Measurements from ENCODE around the gene DBT. TPM values are rescaled to one million over a fixed set of nuclear protein-coding genes. Genes with fewer than 3 reads are reported as not detected.
"Not testable (repeated sequence)": the region's sequence is repeated elsewhere in the genome, so short reads cannot be mapped to it uniquely, and the experiment has no call there.

DBT gene
- total RNA-seq, 6 experiments from 2014 or later: 5.1 to 32.5 (median 18.2) TPM

DNA sequence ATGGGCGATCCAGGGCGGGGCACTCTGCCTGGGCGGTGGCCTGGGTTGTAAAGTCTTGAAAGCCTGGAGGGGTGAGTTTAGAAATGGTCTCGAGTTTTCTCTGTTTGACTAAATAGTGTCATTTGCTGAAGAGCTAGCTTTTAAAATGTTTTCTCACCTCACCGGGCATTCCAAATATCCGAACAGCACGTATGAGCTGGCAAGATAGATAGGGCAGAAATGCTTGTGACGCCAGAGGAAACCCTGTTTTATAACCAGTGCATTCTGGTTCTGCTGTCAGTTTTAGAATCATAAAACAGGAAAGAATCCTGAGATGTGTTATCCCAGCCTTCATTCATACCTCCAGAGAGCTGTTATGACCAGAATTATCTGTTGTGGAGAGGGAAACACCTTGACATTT, 17.1 kb upstream of the DBT start:
- DNase-seq: no peak
- Histone ChIP-seq H3K27ac (peak overlapping the region; percentile 67 to 80 (median 73)), H3K9me3 (no peaks in the 10 kb centered on the region), H3K4me3 (peak overlapping the region; percentile 70 to 92 (median 86)), H3K27me3 (no peaks in the 10 kb centered on the region), H3K4me1 (peaks cover 0 to 16% (median 0%) of the 10 kb centered on the region in 4 donors), H3K36me3 (peaks cover 4 to 41% (median 9%) of the 10 kb centered on the region in 4 donors)
- intact Hi-C loops (cut with DNase I): no loop called here
- TF ChIP-seq, protein P1, sequence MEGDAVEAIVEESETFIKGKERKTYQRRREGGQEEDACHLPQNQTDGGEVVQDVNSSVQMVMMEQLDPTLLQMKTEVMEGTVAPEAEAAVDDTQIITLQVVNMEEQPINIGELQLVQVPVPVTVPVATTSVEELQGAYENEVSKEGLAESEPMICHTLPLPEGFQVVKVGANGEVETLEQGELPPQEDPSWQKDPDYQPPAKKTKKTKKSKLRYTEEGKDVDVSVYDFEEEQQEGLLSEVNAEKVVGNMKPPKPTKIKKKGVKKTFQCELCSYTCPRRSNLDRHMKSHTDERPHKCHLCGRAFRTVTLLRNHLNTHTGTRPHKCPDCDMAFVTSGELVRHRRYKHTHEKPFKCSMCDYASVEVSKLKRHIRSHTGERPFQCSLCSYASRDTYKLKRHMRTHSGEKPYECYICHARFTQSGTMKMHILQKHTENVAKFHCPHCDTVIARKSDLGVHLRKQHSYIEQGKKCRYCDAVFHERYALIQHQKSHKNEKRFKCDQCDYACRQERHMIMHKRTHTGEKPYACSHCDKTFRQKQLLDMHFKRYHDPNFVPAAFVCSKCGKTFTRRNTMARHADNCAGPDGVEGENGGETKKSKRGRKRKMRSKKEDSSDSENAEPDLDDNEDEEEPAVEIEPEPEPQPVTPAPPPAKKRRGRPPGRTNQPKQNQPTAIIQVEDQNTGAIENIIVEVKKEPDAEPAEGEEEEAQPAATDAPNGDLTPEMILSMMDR (IDR thresholded peaks at IDR 0.05): no peak
- no peak for TF ChIP-seq POLR2A (IDR thresholded peaks at IDR 0.05)
- 0% methylated on average over 5 of the region's 8 CpGs for WGBS (ENCODE audit: insufficient coverage, low coverage, low lambda C conversion rate, missing lambda C conversion rate)
- ATAC-seq: peak; percentile 41 to 56 (median 48)

DNA sequence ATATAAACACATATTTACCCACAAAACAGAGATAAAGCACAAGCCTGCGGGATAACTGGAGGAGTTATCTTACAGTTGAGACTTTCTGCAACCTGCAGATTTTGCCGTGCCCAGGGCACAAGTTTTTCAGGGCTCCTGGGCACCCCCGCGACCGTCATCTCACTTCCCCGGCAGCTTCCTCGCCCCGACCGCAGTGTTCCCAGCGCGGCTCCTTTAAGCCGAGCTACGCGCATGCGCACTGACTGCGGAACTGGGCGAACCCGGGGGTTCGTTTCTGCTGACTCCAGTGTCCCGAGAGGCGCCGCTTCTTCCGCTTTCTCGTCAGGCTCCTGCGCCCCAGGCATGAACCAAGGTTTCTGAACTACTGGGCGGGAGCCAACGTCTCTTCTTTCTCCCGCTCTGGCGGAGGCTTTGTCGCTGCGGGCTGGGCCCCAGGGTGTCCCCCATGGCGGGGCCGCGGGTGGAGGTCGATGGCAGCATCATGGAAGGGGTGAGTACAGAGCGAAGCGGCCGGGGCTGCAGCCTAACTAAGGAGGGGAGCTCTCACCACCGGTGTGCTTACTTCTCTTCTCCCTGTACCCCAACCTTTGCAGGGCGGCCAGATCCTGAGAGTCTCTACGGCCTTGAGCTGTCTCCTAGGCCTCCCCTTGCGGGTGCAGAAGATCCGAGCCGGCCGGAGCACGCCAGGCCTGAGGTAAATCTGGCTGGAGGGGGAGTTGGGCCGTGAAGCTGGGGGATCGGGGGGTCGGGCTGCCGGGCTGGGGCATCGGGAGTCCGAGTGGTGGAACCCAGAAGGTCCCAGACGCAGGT, 16.5 kb upstream of the DBT start, which contains the start of gene RTCA:
RTCA (plus strand) TSS at position 286 of the 810 bp plus-strand sequence; CDS start at position 446, 160 bp downstream.
- peak within 1 kb of the TSS; percentile 67 to 80 (median 73) for H3K27ac ChIP-seq

DNA sequence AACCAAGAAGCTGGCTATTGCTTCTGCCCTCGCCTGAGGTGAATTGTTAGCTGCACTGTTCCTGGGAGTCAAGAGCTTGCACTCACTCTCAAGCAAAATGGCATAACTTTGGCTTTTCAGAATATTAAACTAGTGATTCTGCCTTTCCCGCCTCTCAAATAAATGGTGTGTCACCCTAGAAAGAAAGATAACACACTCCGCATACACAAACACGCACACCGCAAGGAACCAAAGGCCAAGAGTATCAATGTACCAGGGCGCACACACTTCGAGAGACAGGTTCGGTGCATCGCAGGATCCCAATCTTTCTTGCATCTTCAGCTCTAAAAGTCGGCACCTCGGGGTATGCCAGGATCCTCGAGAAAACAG, 15.9 kb upstream of the DBT start:
- H3K36me3 ChIP-seq: peaks cover under 1 to 29% (median 1%) of the 10 kb centered on the region in 4 donors
- intact Hi-C loops (cut with DNase I): no loop called here
- ATAC-seq: peak; percentile 39 to 66 (median 51)
- peak overlapping the region; percentile 70 to 92 (median 86) for H3K4me3 ChIP-seq
- no peaks in the 10 kb centered on the region for H3K9me3 ChIP-seq
- no peaks in the 10 kb centered on the region for H3K27me3 ChIP-seq
- no peak for DNase-seq
- peaks cover 0 to 16% (median 0%) of the 10 kb centered on the region in 4 donors for H3K4me1 ChIP-seq
- no peak for TF ChIP-seq POLR2A (IDR thresholded peaks at IDR 0.05)
- TF ChIP-seq, protein P1 (IDR thresholded peaks at IDR 0.05): no peak
- peak overlapping the region; percentile 21 to 80 (median 73) for H3K27ac ChIP-seq
- WGBS (ENCODE audit: insufficient coverage, low coverage, low lambda C conversion rate, missing lambda C conversion rate): under 1% methylated on average over 12 of the region's 12 CpGs

More for the DNA sequence above, 16.5 kb upstream of the DBT start, which contains the start of gene RTCA:
- peak; percentile 98 to 99 (median 99) for ATAC-seq
- no peaks in the 10 kb centered on the region for H3K9me3 ChIP-seq
- H3K36me3 ChIP-seq: peaks cover 4 to 35% (median 6%) of the 10 kb centered on the region in 4 donors
- TF ChIP-seq, protein P1 (IDR thresholded peaks at IDR 0.05): no peak
- TF ChIP-seq POLR2A (IDR thresholded peaks at IDR 0.05): peak; percentile 74
- intact Hi-C loops (cut with DNase I): no loop called here
- H3K4me3 ChIP-seq: peak within 1 kb of the TSS; percentile 70 to 92 (median 86)
- peaks cover 0 to 16% (median 0%) of the 10 kb centered on the region in 4 donors for H3K4me1 ChIP-seq
- peak; percentile 97 to 98 (median 98) for DNase-seq
- WGBS (ENCODE audit: insufficient coverage, low coverage, low lambda C conversion rate, missing lambda C conversion rate): 0% methylated on average over 30 of the region's 53 CpGs
- H3K27me3 ChIP-seq: no peaks in the 10 kb centered on the region

DNA sequence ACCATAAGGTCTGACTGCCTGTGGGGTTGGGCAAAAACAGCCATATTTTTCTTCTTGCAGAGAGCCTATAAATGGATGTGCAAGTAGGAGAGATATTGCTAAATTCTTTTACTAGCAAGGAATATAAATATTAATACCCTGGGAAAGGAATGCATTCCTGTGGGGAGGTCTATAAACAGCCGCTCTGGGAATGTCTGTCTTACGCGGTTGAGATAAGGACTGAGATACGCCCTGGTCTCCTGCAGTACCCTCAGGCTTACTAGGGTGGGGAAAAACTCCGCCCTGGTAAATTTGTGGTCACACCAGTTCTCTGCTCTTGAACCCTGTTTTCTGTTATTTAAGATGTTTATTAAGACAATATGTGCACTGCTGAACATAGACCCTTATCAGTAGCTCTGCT, 14.4 kb upstream of the DBT start:
- Histone ChIP-seq H3K36me3 (peaks cover 0 to 15% (median 0%) of the 10 kb centered on the region in 4 donors), H3K4me1 (peaks cover 0 to 12% (median 0%) of the 10 kb centered on the region in 4 donors)
- H3K27me3 ChIP-seq; DNase-seq; H3K4me3 ChIP-seq; H3K27ac ChIP-seq; H3K9me3 ChIP-seq; ATAC-seq; intact Hi-C loops (cut with DNase I): not testable (repeated sequence)
- WGBS (ENCODE audit: insufficient coverage, low coverage, low lambda C conversion rate, missing lambda C conversion rate): 83% methylated on average over 1 of the region's 5 CpGs

DNA sequence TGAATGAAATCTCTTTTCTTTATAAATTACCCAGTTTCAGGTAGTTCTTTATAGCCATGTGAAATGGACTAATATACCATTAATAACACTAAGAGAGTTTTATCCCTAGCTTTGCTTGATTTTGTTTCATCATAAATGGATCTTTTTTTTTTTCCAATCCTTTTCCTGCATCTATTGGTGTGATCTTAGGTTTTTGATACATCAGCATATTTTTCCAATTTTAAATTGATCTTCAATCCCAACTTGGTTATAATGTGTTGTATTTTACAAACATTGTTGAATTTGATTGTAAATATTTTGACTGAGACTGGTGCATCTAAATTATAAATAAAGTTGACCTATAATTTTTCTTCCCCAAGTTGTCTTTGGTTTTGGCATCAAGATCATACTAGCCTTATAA, 12.1 kb upstream of the DBT start:
- TF ChIP-seq POLR2A (IDR thresholded peaks at IDR 0.05): no peak
- TF ChIP-seq, protein P1 (IDR thresholded peaks at IDR 0.05): no peak
- Histone ChIP-seq H3K9me3 (no peaks in the 10 kb centered on the region), H3K4me3 (no peak overlapping the region), H3K4me1 (no peaks in the 10 kb centered on the region), H3K27me3 (no peaks in the 10 kb centered on the region), H3K36me3 (no peaks in the 10 kb centered on the region), H3K27ac (no peak overlapping the region)
- no peak for DNase-seq
- intact Hi-C loops (cut with DNase I): no loop called here
- ATAC-seq: no peak

DNA sequence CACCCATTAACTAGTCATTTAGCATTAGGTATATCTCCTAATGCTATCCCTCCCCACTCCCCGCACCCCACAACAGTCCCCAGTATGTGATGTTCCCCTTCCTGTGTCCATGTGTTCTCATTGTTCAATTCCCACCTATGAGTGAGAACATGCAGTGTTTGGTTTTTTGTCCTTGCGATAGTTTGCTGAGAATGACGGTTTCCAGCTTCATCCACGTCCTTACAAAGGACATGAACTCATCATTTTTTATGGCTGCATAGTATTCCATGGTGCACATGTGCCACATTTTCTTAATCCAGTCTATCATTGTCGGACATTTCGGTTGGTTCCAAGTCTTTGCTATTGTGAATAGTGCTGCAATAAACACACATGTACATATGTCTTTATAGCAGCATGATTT, 8.8 kb upstream of the DBT start:
- H3K27me3 ChIP-seq; H3K4me3 ChIP-seq; H3K36me3 ChIP-seq; DNase-seq; H3K27ac ChIP-seq; intact Hi-C loops (cut with DNase I); ATAC-seq; H3K9me3 ChIP-seq; H3K4me1 ChIP-seq: not testable (repeated sequence)
- WGBS (ENCODE audit: insufficient coverage, low coverage, low lambda C conversion rate, missing lambda C conversion rate): 75% methylated on average over 6 of the region's 6 CpGs

DNA sequence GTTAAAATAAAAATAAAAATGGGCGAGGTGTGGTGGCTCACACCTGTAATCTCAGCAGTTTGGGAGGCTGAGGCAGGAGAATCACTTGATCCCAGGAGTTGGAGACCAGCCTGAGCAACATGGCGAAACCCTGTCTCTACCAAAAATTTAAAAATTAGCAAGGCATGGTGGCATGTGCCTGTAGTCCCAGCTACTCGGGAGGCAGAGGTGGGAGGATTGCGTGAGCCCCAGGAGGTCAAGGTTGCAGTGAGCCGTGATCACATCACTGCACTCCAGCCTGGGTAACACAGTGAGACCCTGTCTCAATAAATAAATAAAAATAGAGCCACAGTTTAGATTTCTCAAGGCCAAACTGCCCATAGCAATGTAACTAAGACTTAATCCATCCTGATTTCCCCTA, 6.6 kb upstream of the DBT start:
- H3K27me3 ChIP-seq; ATAC-seq; intact Hi-C loops (cut with DNase I); DNase-seq; H3K4me3 ChIP-seq; H3K27ac ChIP-seq; H3K36me3 ChIP-seq; H3K9me3 ChIP-seq; H3K4me1 ChIP-seq: not testable (repeated sequence)
- 75% methylated on average over 5 of the region's 5 CpGs for WGBS (ENCODE audit: insufficient coverage, low coverage, low lambda C conversion rate, missing lambda C conversion rate)

Measured in right lobe of liver (tissue), 6 donors.